ENCODE results near the gene GRM4.

Gene GRM4

GRCh38 chr6:33979750-33980149 is 166.1 kb downstream of the GRM4 start:
- DNase-seq (ENCODE audit: low read depth in 2 of 2), result no peak

- no peak for DNase-seq (ENCODE audit: low read depth in 2 of 2)
Measured at GRCh38 chr6:33978412-33979150, 167.3 kb downstream of the GRM4 start.

- no peak for DNase-seq (ENCODE audit: low read depth in 2 of 2)
Measured at GRCh38 chr6:33977606-33978411, 168.1 kb downstream of the GRM4 start.

- no peak for DNase-seq (ENCODE audit: low read depth in 2 of 2)
Measured at GRCh38 chr6:33976437-33977360, 169.2 kb downstream of the GRM4 start.

- no peak for DNase-seq (ENCODE audit: low read depth in 2 of 2)
Measured at GRCh38 chr6:33975661-33976436, 170.0 kb downstream of the GRM4 start.

- DNase-seq (ENCODE audit: low read depth in 2 of 2), result no peak
Measured at GRCh38 chr6:33974471-33974870, 171.4 kb downstream of the GRM4 start.

GRCh38 chr6:33974030-33974429 is 171.9 kb downstream of the GRM4 start:
- no peak for DNase-seq (ENCODE audit: low read depth in 2 of 2)

- DNase-seq (ENCODE audit: low read depth in 2 of 2), result no peak
Measured at GRCh38 chr6:33971580-33971979, 174.3 kb downstream of the GRM4 start.
